Stimulated activated CD4-positive, alpha-beta T cell treated with anti-CD3 and anti-CD28 coated beads, Interleukin-4, amount 100 ng/mL, for 48 hours (primary cell): Measurements from ENCODE around the gene PITX3.
"Not testable (repeated sequence)": the region's sequence is repeated elsewhere in the genome, so short reads cannot be mapped to it uniquely, and the experiment has no call there.

ENCODE experiments used
- DNase-seq, 2 donors: peaks; one replicate each; pipeline ENCODE4 v3.0.0-alpha.2; 2020; ENCODE audit warnings: low read depth in 2 of 2

The PITX3 gene

GRCh38 chr10:102255404-102255803 lies 14.1 kb upstream of the PITX3 start:
- DNase-seq, result no peak

- no peak for DNase-seq
Measured at GRCh38 chr10:102254426-102254825, 13.1 kb upstream of the PITX3 start.

- not testable (repeated sequence) for DNase-seq
Measured at GRCh38 chr10:102252508-102252907, 11.2 kb upstream of the PITX3 start.

- DNase-seq, result no peak
Measured at GRCh38 chr10:102247734-102248133, 6.4 kb upstream of the PITX3 start.

- DNase-seq, result no peak
Measured at GRCh38 chr10:102246261-102246660, 4.9 kb upstream of the PITX3 start.

- no peak for DNase-seq
Measured at GRCh38 chr10:102245932-102246251, 4.6 kb upstream of the PITX3 start.

GRCh38 chr10:102245082-102245931 lies 4.0 kb upstream of the PITX3 start, which contains the start of gene GBF1:
TSS of gene GBF1 (plus strand) at chr10:102245532. CDS start at chr10:102258939, 13,407 bp downstream.
- peak; percentile 73 to 84 for DNase-seq

GRCh38 chr10:102243309-102243708 lies 2.0 kb upstream of the PITX3 start:
- no peak for DNase-seq

GRCh38 chr10:102242118-102242485 lies 790 bp upstream of the PITX3 start:
- no peak for DNase-seq

GRCh38 chr10:102241032-102241443 lies 274 bp downstream of the PITX3 start:
- no peak for DNase-seq

- DNase-seq, result no peak
Measured at GRCh38 chr10:102240467-102241031, 763 bp downstream of the PITX3 start.

- no peak for DNase-seq
Measured at GRCh38 chr10:102237711-102238252, 3.5 kb downstream of the PITX3 start.

- no peak for DNase-seq
Measured at GRCh38 chr10:102236006-102236405, 5.3 kb downstream of the PITX3 start.

GRCh38 chr10:102235598-102235920 lies 5.8 kb downstream of the PITX3 start:
- DNase-seq, result no peak

GRCh38 chr10:102234888-102235597 lies 6.3 kb downstream of the PITX3 start:
- DNase-seq, result no peak

GRCh38 chr10:102233997-102234396 lies 7.3 kb downstream of the PITX3 start:
- no peak for DNase-seq

- DNase-seq, result peak; percentile 71 to 74
Measured at GRCh38 chr10:102231357-102232318, 9.7 kb downstream of the PITX3 start.

GRCh38 chr10:102230861-102231356 lies 10.4 kb downstream of the PITX3 start:
- DNase-seq, result peak; percentile 47 to 53

- peak in 1 of 2 donors; percentile 34 for DNase-seq
Measured at GRCh38 chr10:102230264-102230860, 10.9 kb downstream of the PITX3 start.

- peak; percentile 84 to 85 for DNase-seq
Measured at GRCh38 chr10:102229810-102230263, 11.5 kb downstream of the PITX3 start.

GRCh38 chr10:102227050-102227449 lies 14.3 kb downstream of the PITX3 start:
- DNase-seq, result no peak
